ENCODE measurements around the gene OR2W3.

Gene OR2W3

DNA sequence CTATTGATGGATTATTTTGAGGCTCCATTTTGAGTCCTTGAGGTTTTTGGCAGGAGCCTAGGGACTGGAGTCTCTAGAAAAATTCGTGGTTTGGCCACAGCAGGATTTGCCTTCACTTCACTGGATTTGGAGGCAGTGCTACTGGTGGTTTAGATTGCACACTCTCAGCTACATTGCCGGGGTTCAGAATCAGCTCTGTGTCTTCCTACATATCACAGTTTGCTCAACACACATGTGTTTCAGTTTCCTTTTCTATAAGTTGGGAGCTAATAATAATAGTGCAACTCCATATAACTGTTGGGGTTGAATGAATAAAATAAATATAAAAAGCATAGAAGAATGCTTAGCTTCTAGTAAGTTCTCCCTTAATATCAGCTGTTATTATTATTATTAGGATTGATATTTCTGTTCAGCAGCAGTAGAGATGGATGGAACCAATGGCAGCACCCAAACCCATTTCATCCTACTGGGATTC, at the start of gene OR2W3:
Gene OR2W3, plus strand, starts transcription at position 425 of the 475 bp plus-strand sequence. Its CDS starts 0 bp downstream, at position 425.
- no peak for DNase-seq

DNA sequence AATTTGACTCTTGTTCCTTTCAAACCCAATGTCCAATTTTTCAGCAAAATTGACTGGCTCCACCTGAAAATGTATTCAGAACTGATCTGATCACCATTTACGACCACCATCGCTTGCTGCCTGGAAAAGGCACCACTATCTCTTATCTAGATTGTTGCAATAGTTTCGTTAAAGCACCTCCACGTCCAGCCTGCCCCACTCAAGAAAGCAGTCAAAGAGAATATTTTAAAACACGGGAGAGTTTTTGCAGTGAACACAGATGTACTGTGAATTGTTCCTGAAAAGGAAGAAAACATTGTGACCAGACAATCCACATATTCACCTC, 49.7 kb upstream of the OR2W3 start:
- no peak for DNase-seq

DNA sequence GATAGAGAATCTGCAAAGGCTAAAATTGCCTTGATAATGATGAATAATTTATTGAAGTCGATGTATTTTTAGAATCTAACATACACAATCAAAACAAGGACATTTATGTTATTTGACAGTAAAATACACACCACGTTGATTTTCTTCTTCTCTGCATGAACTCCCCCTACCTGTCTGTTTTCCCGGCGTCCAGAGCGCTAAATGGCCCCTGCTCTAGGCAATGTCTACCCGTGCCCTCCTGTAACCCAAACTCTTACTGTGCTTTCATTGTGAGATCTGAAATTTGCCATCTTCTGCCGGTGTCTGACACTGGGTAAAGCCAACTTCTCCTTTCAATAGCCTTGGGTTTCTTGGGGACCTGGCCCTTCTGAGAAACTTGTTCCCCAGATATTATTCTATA, 47.0 kb upstream of the OR2W3 start:
- no peak for DNase-seq

DNA sequence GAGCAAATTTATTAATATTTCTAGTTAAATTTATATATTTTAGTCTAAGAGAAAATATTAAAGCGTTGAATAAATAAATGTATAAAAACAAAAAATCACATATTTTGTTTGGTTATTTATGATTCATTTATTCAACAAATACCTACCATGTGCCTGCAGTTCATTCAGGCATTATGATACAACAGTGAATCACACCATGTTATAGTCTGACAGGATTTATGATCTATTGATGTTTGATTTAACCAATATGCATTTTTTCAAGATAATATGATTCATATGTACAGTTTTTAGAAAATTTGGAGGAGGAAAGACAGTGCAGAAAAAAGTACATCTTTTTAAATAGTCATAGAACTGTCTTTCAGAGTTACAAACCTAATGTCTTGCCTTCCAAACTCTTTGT, 45.8 kb upstream of the OR2W3 start:
- DNase-seq, result no peak

DNA sequence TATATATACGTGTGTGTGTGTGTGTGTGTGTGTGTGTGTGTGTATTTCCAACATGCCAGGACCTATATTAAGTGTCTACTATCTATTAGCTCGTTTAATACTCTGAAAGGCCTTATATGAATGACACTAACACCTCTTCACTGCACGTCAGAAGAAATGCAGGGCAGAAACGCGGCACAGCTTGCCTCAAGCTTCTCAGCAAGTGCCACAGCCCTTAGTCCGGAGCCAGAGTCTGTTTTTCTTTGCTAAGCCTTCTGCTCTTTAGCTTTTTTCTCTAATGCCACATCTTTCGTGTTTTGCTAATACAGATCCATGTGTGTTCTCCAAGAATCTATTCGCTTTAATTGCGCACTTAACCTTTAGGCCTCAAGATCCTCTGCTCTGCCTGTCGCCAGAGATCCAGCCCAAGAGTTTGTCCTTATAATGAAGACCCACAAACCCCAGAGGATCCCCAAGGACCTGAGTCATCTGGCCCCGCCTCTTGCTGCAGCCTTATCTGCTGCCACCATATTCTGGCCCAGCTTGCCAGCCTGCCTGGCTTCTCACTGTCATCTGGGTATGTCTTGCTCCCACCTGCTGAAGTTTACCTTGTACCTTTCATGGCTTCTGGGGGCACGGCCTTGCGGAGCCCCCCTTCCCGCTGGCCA, 40.4 kb upstream of the OR2W3 start:
- DNase-seq, result no peak

DNA sequence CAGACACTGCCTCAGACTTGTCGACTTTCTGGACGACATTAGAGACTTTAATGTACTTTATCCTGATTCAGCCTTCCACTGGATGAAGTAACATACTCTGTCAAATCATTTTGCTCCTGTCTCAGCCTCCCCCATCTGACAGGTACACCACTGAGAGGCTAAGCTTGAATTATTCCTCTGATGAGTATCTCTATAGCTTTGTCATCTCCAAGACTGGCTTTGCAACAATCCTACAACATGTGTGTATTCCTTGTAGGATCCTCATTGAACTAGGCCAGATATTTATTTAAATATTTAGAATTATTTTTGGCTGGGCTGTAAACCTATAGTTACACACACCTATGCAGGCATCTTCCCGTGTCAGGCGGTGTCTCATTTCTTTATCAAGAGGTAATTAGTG, 39.5 kb upstream of the OR2W3 start:
- no peak for DNase-seq

DNA sequence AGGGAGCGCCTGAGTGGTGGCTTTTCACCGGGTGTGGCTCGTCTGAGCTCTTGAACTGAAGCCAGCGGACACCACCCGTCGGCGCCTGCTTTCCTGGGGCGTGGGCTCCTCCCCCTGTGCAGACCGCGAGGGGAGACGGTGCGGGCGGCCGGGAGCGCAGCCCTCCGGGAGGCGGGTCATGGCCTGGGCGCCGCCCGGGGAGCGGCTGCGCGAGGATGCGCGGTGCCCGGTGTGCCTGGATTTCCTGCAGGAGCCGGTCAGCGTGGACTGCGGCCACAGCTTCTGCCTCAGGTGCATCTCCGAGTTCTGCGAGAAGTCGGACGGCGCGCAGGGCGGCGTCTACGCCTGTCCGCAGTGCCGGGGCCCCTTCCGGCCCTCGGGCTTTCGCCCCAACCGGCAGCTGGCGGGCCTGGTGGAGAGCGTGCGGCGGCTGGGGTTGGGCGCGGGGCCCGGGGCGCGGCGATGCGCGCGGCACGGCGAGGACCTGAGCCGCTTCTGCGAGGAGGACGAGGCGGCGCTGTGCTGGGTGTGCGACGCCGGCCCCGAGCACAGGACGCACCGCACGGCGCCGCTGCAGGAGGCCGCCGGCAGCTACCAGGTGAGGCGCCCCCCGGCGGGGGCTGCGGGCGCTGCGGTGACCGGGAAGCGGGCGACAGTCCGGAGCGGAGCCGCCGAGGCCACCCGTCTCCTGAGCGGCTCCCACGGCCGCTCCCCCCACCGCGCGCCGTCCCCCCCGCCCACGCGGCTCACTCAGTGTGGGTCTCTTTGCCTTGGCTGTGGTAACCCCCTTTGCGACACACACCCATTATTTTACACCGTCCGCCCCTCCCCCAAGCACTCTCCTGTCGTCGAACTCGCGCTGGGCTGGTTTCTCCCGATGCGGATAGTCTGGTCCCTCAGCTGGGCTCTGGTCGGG, 38.1 kb upstream of the OR2W3 start, which contains the start of gene TRIM58:
Gene TRIM58, plus strand, starts transcription at position 119 of the 916 bp plus-strand sequence. Its CDS starts 60 bp downstream, at position 179.
- peak; percentile 13 to 27 for DNase-seq

DNA sequence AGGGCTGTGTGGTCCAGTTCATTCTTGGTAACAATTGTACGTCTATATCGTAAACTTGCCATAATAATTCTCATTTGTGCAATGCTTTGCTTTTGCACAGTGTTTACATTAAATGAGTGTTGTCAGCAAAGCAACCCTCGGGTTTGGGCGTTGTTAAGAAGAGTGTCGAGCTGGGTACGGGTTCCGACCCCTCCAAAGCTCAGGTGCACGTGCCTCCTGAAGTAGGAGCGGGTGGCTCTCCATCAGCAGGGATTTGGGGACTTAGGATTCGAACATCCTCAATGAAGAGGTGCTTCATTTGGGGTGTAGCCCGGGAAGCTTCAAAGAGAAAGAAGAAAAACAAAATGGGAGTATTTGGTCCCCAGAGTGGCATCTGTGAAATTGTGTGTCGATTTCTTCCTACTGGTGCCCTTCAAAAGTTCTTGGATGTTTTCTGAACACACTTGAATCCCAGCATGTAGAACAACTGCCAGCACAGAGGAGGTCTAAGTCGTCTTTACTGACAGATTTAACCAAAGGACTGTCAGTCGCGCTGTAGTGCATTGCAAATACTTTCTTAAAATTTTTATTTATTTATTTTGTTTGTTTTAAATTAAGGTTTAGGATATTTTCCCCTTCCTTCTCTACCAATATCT, 37.3 kb upstream of the OR2W3 start:
- no peak for DNase-seq

DNA sequence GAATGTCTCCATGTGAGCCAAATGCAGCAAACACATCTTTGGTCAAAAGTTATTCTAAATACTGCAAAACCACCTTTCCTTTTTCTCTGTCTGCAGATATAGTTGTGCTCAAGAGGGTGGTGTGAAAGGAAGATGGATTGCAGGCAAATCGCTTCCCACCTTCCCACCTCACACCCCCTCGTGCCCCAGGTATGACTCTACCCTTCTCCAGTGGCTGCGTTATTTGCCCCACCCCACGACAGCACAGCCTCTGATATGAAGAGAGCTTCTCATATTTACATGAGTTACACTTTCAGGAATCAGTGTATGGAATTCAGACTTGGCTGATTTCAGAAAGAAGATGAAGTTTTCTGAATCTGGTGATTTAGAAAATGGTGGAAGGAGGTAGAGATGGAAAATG, 32.6 kb upstream of the OR2W3 start:
- no peak for DNase-seq

DNA sequence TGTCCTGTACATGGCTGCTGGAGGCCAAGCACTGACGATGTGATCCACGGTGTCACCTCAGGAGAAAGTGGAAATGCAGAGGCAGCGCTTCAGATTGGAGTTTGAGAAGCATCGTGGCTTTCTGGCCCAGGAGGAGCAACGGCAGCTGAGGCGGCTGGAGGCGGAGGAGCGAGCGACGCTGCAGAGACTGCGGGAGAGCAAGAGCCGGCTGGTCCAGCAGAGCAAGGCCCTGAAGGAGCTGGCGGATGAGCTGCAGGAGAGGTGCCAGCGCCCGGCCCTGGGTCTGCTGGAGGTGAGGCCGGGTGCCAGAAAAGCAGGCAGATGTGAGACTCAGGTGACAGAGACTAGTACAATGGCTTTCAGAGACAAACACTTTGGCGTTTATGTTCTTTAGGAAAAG, 30.7 kb upstream of the OR2W3 start:
- DNase-seq, result no peak

DNA sequence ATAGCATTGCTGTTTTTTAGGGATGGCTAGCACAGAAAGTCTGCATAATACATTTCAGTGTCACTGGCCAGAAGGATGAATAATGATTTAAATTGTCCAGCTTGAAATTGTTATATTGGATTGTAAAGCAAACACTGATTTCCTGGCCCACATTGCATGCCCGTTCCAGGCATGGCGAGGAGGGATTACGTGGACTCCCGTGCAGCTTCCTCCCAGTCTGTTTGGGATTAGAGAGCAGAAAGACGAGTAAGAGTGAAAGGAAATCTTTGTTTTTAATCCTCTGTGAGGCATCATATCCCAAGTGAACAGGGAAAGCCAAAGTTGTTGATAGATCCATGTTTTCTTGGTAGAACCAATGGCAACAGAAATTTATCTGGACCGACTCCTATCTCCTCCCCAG, 30.0 kb upstream of the OR2W3 start:
- DNase-seq, result no peak

DNA sequence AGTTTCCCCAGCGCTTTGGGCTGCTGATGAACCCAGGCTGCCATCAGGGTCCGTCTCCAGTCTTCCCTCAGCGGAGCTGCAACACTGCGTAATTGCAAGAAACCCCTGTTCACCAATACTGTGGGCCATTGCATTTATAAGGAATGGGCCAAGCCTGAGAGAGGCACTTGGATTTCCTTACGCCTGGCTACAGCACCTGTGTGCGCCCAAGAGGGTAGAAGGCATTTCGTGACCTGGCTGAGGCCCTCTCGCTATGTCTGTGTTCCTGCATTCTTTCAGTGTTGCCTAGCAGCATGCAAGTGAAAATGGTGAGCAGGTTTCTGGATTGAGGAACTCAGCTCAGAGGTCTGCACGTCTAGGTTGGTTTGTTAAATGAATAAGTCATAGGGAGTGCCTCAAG, 12.0 kb upstream of the OR2W3 start:
- DNase-seq, result no peak

DNA sequence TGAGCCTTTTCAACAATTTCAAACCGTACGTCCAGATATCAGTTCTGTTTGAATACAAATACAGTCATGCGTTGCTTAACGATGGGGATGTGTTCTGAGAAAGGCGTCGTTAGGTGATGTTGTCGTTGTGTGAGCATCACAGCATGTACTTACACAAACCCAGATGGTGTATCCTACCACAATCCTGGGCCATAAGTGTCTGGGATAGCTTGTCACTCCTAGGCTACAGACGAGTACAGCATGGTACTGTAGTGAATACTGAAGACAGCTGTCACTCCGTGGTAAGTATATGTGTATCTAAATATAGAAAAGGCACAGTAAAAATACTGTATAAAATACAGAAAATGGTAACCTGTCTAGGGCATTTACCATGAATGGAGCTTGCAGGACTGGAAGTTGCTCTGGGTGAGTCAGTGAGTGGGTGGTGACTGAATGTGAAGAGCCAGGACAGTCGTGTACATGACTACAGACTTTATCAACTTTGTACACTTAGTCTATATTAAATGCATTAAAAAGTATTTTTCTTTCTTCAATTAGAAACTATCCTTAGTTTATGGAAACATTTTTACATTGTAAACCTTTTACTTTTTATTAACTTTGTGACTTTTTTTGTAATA, 10.5 kb upstream of the OR2W3 start:
- no peak for DNase-seq

DNA sequence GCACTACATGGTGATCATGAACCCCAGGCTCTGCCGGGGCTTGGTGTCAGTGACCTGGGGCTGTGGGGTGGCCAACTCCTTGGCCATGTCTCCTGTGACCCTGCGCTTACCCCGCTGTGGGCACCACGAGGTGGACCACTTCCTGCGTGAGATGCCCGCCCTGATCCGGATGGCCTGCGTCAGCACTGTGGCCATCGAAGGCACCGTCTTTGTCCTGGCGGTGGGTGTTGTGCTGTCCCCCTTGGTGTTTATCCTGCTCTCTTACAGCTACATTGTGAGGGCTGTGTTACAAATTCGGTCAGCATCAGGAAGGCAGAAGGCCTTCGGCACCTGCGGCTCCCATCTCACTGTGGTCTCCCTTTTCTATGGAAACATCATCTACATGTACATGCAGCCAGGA, 589 bp downstream of the OR2W3 start:
- no peak for DNase-seq

DNA sequence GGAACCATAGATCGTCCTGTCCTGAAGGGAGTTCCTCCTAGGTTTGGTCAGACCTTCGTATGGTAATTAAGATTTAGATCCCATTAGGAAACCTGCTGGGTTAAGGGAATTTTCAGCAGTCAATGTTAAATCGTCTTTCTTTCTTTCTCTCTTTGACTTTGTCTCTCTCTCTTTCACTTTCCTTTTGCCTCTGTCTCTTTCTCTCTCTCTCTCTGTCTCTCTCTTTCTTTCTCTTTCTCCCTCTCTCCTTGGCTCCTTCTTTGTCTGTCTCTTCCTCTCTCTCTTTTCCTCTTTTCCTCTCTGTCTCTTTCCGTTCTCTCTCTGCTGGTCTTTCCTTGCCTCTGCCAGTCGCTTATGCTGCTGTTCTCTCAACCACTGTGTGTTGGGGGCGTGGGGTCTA, 8.7 kb downstream of the OR2W3 start:
- DNase-seq, result no peak

DNA sequence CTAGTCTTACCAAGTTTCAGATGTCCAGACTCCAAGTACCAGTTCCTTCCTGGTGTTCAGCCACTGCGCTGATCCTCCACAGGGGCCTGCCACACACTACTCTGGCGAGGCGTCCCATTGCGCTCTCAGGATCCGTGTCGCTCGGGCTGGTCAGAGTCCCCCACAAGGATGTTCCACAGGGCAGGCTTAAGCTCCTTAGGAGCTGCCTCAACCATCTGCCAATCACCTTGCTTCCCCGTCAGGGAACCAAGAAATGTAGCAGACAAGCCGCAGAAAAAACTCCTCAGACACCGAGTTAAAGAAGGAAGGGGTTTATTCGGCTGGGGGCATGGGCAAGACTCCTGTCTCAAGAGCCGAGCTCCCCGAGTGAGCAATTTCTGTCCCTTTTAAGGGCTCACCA, 9.8 kb downstream of the OR2W3 start:
- DNase-seq, result no peak

DNA sequence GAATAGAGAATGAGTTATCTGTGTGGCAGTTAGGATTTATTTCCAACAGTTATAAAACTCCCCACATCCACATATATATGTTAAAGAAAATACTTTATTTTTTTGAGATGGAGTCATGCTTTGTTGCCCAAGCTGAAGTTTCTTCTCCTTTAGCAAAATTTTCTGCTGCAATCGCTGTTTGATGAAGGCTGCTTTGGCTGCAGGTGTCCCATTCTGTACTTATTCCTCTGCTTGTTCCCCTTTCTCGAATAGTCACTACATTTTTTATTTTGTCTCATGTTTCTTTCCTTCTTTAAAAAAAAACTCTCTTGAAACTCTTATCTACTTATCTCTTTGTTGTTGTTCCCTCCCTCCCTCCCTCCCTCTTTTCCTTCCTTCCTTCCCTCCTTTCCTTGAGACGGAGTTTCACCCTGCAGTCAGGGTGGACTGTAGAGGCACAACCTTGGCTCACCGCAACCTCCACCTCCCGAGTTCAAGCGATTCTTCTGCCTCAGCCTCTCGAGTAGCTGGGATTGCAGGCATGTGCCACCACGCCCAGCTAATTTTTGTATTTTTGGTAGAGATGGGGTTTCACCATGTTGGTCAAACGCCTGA, 10.6 kb downstream of the OR2W3 start:
- peak; percentile 5 to 17 for DNase-seq

DNA sequence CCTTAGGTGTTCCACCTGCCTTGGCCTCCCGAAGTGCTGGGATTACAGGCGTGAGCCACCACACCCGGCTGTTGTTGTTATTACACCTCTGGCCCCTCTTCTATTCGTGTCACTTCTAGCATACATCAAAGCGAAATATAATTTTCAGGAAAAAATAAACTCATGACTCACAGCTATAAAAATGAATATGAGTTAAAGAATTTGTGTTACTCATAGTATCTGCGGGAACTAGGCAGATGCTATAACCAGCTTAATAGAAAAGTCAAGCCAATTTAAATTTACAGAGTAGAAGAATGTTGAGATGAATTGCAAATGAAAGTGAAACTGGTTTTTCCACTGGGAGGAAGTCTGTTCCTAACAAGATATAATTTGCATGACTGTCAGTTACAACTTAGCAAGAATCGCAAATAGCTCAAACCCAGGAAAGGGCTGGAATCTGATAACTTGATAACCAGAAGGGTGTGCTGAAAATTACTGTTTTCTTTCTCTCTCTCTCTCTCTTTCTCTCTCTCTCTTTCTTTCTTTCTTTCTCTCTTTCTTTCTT, 11.2 kb downstream of the OR2W3 start:
- no peak for DNase-seq

DNA sequence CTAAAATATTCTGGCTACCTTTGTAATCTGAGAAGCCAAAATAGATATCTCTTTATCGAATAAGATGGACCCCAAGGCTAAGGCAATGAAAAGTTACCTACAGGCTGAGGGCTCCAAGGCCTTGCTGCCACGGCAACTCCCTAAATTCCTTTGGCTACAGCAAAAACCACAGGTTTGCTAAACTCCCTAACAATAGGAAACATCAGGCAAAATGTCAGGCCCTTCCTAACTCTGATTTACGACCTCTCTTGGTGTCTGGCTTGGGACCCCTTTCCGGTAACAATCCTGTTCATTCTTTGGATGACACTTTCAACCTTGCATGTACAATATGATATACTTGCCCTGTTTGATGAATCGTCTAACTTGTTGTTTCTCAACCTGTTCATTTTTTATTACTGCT, 13.4 kb downstream of the OR2W3 start:
- no peak for DNase-seq

DNA sequence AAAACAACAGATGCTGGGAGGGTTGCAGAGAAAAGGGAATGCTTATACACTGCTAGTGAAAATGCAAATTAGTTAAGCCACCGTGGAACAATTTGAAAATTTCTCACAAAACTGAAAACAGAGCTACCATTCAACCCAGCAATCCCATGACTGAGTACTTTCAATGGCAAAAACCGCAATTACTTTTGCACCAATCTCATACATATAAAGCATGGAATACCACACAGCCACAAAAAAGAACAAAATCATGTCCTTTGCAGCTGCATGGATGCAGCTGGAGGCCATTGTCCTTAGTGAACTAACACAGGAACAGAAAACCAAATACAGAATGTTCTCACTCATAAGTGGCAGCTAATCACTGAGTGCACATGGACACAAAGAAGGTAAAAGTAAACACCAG, 18.4 kb downstream of the OR2W3 start:
- DNase-seq, result no peak

DNA sequence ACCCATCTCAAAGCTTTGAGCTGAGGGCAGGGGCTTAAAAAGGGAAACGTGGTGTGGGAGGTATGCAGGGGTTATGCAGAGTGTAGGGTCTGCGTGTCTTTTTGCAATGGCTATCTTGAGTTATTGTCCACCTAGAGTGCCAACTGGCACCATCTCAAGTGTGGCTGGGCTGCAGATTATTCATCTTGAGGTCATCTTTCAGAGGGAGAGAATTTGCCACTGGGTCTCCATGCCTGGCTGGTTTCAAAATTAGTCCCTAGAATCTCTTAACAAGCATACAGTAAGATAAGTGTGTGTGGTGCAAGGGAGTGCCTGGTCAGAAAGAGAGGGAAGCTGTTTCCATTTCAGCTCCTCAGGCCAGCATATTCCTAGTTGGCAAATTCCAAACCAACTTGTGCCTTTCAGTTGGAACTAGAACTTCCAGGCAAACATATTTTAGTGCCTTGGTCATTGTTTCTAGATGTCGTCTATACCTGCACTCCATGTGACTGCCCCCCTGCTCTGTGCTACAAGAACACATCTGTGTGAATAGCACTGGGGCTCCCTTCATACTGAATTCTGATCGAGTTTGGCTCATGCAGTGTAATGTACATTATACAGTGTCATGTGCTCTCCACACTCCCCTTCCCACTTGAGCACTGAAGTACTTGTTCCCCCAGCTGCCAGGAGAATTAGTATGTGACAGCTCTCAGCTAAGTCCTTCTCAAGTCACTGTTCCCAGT, 19.7 kb downstream of the OR2W3 start:
- no peak for DNase-seq

DNA sequence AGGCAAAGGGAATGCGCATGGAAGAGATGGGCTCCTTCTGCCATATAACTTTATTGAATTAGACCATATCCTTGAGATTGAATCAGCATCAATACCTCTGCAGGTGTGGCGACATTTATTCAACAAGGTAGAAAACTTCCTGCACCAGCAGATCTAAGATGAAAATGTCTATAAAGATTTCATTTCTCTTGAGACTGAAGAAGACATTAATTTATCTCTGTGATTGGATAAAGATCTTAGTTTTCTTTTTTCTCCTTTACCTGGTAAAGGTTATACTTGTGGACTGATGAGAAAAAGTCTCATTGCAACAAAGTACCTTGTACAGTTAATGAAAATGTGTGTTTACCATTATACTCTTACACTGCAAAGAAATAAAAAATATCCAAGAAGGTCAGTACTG, 24.6 kb downstream of the OR2W3 start, which contains the start of gene OR2T8:
Gene OR2T8, plus strand, starts transcription at position 301 of the 400 bp plus-strand sequence. CDS start 766 bp downstream, outside the sequence.
- DNase-seq, result no peak
